WERI-Rb-1 (cell line): ENCODE data around the gene SOWAHC.

Source experiments
- DNase-seq: peaks from one replicate; pipeline ENCODE4 v3.0.0-alpha.2; 2020
- H3K27ac ChIP-seq: fragments of 250-450 bp; sonication (Bioruptor Pico); 2 replicates; pipeline ENCODE4 v1.5.1; 2020; ENCODE audit warnings: mild to moderate bottlenecking, moderate library complexity
- H3K27me3 ChIP-seq: fragments of 250-450 bp; sonication (Bioruptor Pico); 2 replicates; pipeline ENCODE4 v1.5.1; 2021; ENCODE audit warnings: mild to moderate bottlenecking, low read depth, moderate library complexity; ENCODE audit not compliant: insufficient read depth, severe bottlenecking
- H3K36me3 ChIP-seq: fragments of 250-450 bp; sonication (Bioruptor Pico); 2 replicates; pipeline ENCODE4 v1.5.1; 2020; ENCODE audit warnings: mild to moderate bottlenecking, moderate library complexity
- H3K4me3 ChIP-seq: 2 replicates; pipeline ENCODE4 v1.5.1; 2011; ENCODE audit warnings: low read depth, mild to moderate bottlenecking, control low read depth, low read length
- H3K9me3 ChIP-seq: fragments of 250-450 bp; sonication (Bioruptor Pico); 2 replicates; pipeline ENCODE4 v1.5.1; 2021; ENCODE audit warnings: mild to moderate bottlenecking, moderate library complexity; ENCODE audit not compliant: severe bottlenecking
- TF ChIP-seq, protein P1 (sequence below): IDR thresholded peaks from 2 replicates; pipeline ENCODE4 v1.5.1; 2011; ENCODE audit warnings: low read depth, mild to moderate bottlenecking, control low read depth, inconsistent platforms, low read length

Gene SOWAHC

DNA sequence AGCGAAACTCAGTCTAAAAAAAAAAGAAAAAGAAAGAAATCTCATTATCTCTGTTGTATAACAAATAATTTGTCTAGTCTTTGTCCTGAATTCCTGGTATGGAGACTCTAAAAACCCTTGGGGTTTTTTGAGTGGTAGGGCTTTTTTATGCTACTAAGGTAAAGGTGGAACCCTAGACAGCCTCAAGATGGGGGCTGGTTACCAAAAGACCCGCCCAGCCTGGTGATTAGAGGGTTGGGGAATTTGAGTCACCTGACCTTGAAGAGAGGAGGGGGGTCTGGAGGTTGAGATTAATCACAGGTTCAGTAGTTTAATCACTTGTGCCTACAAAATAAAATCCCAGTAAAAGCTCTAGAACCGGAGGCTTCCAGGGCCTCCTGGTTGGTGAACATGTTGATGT lies 17.6 kb downstream of the SOWAHC start:
- H3K36me3 ChIP-seq, result no peaks in the 10 kb centered on the region
- no peaks in the 10 kb centered on the region for H3K9me3 ChIP-seq
- H3K27me3 ChIP-seq, result no peaks in the 10 kb centered on the region
- TF ChIP-seq, protein P1, sequence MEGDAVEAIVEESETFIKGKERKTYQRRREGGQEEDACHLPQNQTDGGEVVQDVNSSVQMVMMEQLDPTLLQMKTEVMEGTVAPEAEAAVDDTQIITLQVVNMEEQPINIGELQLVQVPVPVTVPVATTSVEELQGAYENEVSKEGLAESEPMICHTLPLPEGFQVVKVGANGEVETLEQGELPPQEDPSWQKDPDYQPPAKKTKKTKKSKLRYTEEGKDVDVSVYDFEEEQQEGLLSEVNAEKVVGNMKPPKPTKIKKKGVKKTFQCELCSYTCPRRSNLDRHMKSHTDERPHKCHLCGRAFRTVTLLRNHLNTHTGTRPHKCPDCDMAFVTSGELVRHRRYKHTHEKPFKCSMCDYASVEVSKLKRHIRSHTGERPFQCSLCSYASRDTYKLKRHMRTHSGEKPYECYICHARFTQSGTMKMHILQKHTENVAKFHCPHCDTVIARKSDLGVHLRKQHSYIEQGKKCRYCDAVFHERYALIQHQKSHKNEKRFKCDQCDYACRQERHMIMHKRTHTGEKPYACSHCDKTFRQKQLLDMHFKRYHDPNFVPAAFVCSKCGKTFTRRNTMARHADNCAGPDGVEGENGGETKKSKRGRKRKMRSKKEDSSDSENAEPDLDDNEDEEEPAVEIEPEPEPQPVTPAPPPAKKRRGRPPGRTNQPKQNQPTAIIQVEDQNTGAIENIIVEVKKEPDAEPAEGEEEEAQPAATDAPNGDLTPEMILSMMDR, result no peak
- DNase-seq, result no peak
- H3K4me3 ChIP-seq, result no peak overlapping the region
- no peak overlapping the region for H3K27ac ChIP-seq

DNA sequence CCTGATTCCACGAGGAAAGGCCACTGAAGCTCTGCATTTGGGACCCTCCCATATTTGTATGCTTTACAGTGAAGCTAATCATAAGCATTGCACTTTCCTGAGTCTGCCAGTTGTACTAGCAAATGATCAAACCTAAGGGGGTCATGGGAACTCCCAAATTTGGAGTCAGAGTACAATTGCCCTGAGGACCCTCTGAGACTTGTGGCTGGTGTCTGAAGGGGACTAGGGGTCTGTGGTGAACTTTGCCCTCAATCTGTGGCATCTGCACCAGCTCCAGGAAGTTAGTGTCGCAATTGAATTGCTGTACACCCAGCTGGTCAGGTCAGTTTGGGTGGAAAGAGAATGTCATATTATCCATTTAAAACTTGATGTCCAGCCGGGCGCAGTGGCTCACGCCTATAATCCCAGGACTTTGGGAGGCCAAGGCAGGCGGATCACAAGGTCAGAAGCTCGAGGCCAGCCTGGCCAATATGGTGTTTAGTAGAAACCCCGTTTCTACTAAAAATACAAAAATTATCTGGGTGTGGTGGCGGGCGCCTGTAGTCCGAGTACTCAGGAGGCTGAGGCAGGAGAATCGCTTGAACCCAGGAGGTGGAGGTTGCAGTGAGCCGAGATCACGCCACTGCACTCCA lies 18.1 kb downstream of the SOWAHC start:
- TF ChIP-seq, protein P1, result no peak
- no peak overlapping the region for H3K27ac ChIP-seq
- H3K27me3 ChIP-seq, result no peaks in the 10 kb centered on the region
- DNase-seq, result no peak
- H3K36me3 ChIP-seq, result no peaks in the 10 kb centered on the region
- no peaks in the 10 kb centered on the region for H3K9me3 ChIP-seq
- H3K4me3 ChIP-seq, result no peak overlapping the region

DNA sequence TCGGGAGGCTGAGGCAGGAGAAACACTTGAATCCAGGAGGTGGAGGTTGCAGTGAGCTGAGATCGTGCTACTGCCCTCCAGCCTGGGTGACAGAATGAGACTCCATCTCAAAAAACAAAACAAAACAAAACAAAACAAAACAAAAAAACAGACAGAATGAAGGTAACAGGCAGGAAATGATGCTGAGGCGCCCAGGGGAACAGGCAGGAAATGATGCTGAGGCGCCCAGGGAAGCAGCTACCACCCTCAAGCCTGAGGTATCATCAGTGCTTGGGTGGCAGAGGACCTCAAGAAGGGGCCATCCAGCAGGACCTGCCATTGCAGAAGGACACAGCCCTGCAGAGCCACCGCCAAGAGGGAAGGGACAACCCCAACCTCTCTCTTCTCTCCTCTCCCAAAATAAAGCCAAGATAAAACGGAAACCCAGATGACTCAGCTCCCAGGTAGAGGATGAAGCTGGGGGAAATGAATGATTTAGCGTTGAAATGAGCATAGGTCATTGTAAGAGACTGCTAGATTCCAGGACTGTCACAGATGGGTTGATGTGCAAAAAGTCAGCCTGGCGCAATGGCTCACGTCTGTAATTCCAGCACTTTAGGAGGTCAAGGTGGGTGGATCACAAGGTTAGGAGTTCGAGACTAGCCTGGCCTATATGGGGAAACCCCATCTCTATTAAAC lies 19.3 kb downstream of the SOWAHC start:
- TF ChIP-seq, protein P1, result no peak
- DNase-seq, result no peak
- Histone ChIP-seq H3K4me3 (no peak overlapping the region), H3K27ac (no peak overlapping the region), H3K9me3 (no peaks in the 10 kb centered on the region), H3K27me3 (no peaks in the 10 kb centered on the region), H3K36me3 (no peaks in the 10 kb centered on the region)

DNA sequence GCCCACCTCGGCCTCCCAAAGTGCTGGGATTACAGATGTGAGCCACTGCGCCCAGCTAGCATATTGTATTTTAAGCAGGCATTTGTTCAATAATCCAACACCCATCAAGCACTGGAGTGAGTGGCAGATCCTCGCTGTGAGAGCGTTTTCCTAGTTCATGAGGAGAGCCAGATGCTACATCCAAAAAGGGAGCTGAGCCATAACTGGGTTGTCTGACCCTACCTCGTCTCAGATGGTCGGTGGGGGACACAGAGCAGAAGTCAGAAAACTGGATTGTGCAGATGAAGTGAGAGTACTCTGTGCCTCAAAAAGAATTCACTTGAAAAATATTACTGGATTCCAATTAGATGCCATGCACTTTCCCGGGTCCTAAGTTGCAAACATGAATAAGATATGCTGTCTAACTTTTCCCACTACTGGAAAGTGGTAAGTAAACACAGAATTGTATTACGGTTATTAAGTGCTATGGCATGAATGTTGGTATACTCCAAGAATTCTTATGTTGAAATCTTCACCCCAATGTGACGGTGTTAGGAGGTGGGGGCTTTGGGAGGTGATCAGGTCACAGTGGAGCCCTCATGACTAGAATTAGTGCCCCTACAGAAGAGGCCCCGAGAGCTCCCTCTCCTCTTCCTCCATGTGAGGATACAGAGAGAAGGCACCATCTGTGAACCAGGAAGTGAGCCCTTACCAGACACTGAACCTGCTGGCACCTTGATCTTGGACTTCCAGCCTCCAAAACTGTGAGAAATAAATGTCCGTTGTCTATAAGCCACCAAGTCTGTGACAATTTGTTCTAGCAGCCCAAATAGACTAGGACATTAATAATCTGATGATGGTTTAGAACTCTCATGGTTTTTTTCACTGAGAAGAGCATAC lies 21.5 kb downstream of the SOWAHC start:
- TF ChIP-seq, protein P1, result no peak
- H3K4me3 ChIP-seq, result no peak overlapping the region
- no peaks in the 10 kb centered on the region for H3K36me3 ChIP-seq
- no peaks in the 10 kb centered on the region for H3K27me3 ChIP-seq
- H3K9me3 ChIP-seq, result no peaks in the 10 kb centered on the region
- no peak overlapping the region for H3K27ac ChIP-seq
- DNase-seq, result no peak

DNA sequence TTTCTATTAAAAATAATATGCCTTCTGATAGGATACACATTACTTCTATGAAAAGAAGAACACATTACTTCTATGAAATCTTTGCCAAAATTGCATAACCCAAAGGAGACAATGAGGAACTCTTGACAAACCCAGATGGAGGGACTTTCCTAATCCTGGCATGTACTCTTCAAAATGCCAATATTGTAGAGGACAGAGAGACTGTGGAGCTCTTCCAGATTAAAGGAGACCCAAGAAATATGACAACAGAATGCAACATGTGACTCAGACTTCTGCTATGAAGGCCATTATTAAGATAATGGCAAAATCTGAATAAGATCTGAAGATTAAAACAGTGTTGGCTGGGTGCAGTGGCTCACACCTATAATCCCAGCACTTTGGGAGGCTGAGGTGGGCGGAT lies 22.2 kb downstream of the SOWAHC start:
- Histone ChIP-seq H3K27ac (no peak overlapping the region), H3K4me3 (no peak overlapping the region), H3K36me3 (no peaks in the 10 kb centered on the region), H3K27me3 (no peaks in the 10 kb centered on the region), H3K9me3 (no peaks in the 10 kb centered on the region)
- no peak for DNase-seq
- TF ChIP-seq, protein P1, result no peak
